Keratinocyte (primary cell): ENCODE measurements around the gene CDKN2AIP. TPM values are rescaled to one million over a fixed set of nuclear protein-coding genes. Genes with fewer than 3 reads are reported as not detected.

Experiments
- DNase-seq: peaks from one replicate; pipeline ENCODE4 v3.0.0-alpha.2; 2011; ENCODE audit warnings: low read depth, missing footprints, low spot score
- FAIRE-seq: peaks from 2 replicates; lab custom pipeline; 2011; peaks lifted over from hg19 to GRCh38; lab: Jason Lieb, UNC
- H2AFZ ChIP-seq: 2 replicates; pipeline ENCODE4 v1.6.0; 2012; ENCODE audit warnings: low read length, control low read depth, inconsistent platforms; ENCODE audit not compliant: control insufficient read depth
- H3K27ac ChIP-seq: 2 replicates; pipeline ENCODE4 v1.5.1; 2011; ENCODE audit warnings: low read length; ENCODE audit not compliant: control insufficient read depth, insufficient read depth
- H3K27me3 ChIP-seq: 3 replicates; pipeline ENCODE4 v1.6.0; 2011; ENCODE audit warnings: low read length; ENCODE audit not compliant: control insufficient read depth, insufficient read depth; ENCODE audit errors: extremely low read depth
- H3K36me3 ChIP-seq, 2 experiments: 2 replicates in 1 of 2; 3 replicates in 1 of 2; pipeline ENCODE4 v1.5.1; 2011; ENCODE audit warnings: low read length in 2 of 2, mild to moderate bottlenecking in 1 of 2; ENCODE audit not compliant: control insufficient read depth in 2 of 2, insufficient read depth in 2 of 2; ENCODE audit errors: extremely low read depth in 1 of 2
- H3K4me1 ChIP-seq: 3 replicates; pipeline ENCODE4 v1.5.1; 2011; ENCODE audit warnings: low read length; ENCODE audit not compliant: control insufficient read depth, insufficient read depth; ENCODE audit errors: extremely low read depth
- H3K4me2 ChIP-seq: 3 replicates; pipeline ENCODE4 v1.6.0; 2011; ENCODE audit warnings: low read depth, low read length; ENCODE audit not compliant: control insufficient read depth, insufficient read depth; ENCODE audit errors: extremely low read depth
- H3K4me3 ChIP-seq, 3 experiments: fragments of 200-600 bp in 1 of 3; sonication (generic) in 1 of 3; 2 replicates in 2 of 3; 3 replicates in 1 of 3; pipeline ENCODE4 v1.5.1; 2011 to 2016; ENCODE audit warnings: low read length in 3 of 3, mild to moderate bottlenecking in 3 of 3, control low read depth in 2 of 3, inconsistent platforms in 1 of 3, low read depth in 1 of 3, mixed read lengths in 1 of 3, mixed run types in 1 of 3, moderate library complexity in 1 of 3; ENCODE audit not compliant: control insufficient read depth in 2 of 3, insufficient read depth in 2 of 3; ENCODE audit errors: extremely low read depth in 1 of 3
- H3K79me2 ChIP-seq: 2 replicates; pipeline ENCODE4 v1.6.0; 2012; ENCODE audit warnings: low read length; ENCODE audit not compliant: control insufficient read depth, insufficient read depth
- H3K9ac ChIP-seq: 3 replicates; pipeline ENCODE4 v1.6.0; 2011; ENCODE audit warnings: low read length; ENCODE audit not compliant: control insufficient read depth, insufficient read depth; ENCODE audit errors: extremely low read depth
- H3K9me1 ChIP-seq: 3 replicates; pipeline ENCODE4 v1.6.0; 2011; ENCODE audit warnings: low read length; ENCODE audit not compliant: control insufficient read depth, insufficient read depth; ENCODE audit errors: extremely low read depth
- H3K9me3 ChIP-seq: 2 replicates; pipeline ENCODE4 v1.5.1; 2012; ENCODE audit warnings: low read depth, low read length; ENCODE audit not compliant: control insufficient read depth
- H4K20me1 ChIP-seq: 3 replicates; pipeline ENCODE4 v1.6.0; 2011; ENCODE audit warnings: low read length; ENCODE audit not compliant: control insufficient read depth, insufficient read depth; ENCODE audit errors: extremely low read depth
- EZH2 ChIP-seq: IDR thresholded peaks from one replicate; pipeline ENCODE4 v1.6.1; 2012; ENCODE audit warnings: inconsistent platforms, mild to moderate bottlenecking, low read length, moderate library complexity
- dilution Hi-C: fragments of 300-500 bp; cut with MboI; formaldehyde crosslinking; loops from one replicate; pipeline ENCODE4 v1.7.0; 2020; ENCODE audit warnings: low sequenced_read_pairs; ENCODE audit not compliant: extremely low pct_ligation_motif_present
- polyA plus RNA-seq, 5 experiments: library from polyadenylated mRNA; depleted of rRNA in 3 of 5; stranded (reverse) in 3 of 5; stranded (forward) in 1 of 5; unstranded in 1 of 5; fragments of >200 nt; gene quantifications; 1 replicate in 1 of 5; 2 replicates in 3 of 5; 3 replicates in 1 of 5; pipeline versions ENCODE4 v1.2.1 to v1.2.3, GENCODE V29; 2011 to 2012; ENCODE audit warnings: missing spikeins in 2 of 5, low read depth in 1 of 5, low replicate concordance in 1 of 5
- TF ChIP-seq, protein P1 (sequence below), 3 experiments: IDR thresholded peaks in 1 of 3; conservative IDR thresholded peaks in 1 of 3; optimal IDR thresholded peaks in 1 of 3; 2 replicates in 2 of 3; 3 replicates in 1 of 3; pipeline versions ENCODE3 to v1.5.1; 2011; ENCODE audit warnings: low read length in 3 of 3, mild to moderate bottlenecking in 3 of 3, moderate library complexity in 2 of 3, control low read depth in 1 of 3, inconsistent platforms in 1 of 3; ENCODE audit not compliant: insufficient read depth in 2 of 3; ENCODE audit errors: extremely low read depth in 1 of 3

The CDKN2AIP gene
- polyA plus RNA-seq, 1 donor (not counting 4 experiments of a cell fraction or from before 2014, with no cell fraction given), result 13.6 TPM

DNA sequence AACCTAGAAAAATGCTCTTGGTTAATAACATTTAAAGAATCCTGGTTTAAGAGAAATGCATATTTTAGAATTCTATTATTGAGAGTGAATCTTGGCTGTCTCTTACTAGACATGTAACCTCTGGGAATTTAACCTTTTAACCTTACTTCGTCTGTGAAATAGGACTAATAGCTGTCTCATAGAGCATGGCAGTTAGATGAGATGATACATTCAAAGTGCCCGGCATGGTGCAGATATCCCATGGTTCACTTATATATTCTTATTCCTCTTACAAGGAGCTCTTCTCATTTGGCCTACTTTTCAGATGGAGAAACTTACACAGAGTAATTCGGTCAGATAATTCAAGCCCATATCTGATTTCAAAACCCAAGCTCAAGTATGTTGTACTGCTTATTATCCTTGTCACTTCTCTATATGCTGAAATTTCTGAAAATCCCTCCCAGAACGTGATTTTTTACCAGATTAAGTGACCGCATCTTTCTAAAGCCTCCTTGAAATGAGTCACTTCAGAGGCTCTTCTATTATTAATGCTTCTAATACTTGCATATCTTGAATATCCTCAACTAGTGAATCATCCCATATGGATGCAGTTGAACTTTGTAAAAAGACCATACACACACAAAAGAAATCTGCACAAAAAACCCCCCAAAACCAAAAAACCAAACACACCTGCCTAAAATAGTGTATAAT, 4.9 kb downstream of the CDKN2AIP start:
- peaks cover 35% of the 10 kb centered on the region for H3K79me2 ChIP-seq
- H3K4me2 ChIP-seq, result no peak overlapping the region

DNA sequence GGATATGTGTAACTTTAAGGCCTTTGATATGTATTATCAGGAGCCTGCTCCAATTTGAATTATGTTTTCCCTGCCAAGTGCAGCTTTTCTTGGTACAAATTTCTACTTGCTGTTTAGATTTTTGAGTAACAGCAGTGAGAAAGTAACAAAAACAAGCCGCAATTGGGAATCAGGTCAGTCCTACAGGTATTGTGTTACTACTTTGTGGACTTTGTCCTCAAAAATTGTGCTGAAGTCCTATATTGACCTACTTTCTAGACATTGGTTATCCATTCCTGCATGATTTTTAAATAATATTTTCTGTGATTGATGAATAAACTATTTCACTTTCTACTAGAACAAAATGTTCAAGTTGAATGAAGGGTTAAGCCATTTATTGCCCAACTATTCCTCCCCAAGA, 5.7 kb downstream of the CDKN2AIP start:
- Histone ChIP-seq H3K9ac (no peak overlapping the region), H3K4me2 (no peak overlapping the region), H3K79me2 (peaks cover 29% of the 10 kb centered on the region), H3K9me3 (no peaks in the 10 kb centered on the region), H3K27me3 (no peaks in the 10 kb centered on the region), H3K36me3 (peaks cover 14 to 19% of the 10 kb centered on the region in 2 experiments), H4K20me1 (no peaks in the 10 kb centered on the region), H3K9me1 (peaks cover 3% of the 10 kb centered on the region), H3K4me3 (no peak overlapping the region), H3K27ac (no peak overlapping the region), H2AFZ (no peak overlapping the region), H3K4me1 (peaks cover 5% of the 10 kb centered on the region)
- dilution Hi-C loops, result no loop called here
- DNase-seq, result no peak
- no peak for FAIRE-seq
- TF ChIP-seq, protein P1, sequence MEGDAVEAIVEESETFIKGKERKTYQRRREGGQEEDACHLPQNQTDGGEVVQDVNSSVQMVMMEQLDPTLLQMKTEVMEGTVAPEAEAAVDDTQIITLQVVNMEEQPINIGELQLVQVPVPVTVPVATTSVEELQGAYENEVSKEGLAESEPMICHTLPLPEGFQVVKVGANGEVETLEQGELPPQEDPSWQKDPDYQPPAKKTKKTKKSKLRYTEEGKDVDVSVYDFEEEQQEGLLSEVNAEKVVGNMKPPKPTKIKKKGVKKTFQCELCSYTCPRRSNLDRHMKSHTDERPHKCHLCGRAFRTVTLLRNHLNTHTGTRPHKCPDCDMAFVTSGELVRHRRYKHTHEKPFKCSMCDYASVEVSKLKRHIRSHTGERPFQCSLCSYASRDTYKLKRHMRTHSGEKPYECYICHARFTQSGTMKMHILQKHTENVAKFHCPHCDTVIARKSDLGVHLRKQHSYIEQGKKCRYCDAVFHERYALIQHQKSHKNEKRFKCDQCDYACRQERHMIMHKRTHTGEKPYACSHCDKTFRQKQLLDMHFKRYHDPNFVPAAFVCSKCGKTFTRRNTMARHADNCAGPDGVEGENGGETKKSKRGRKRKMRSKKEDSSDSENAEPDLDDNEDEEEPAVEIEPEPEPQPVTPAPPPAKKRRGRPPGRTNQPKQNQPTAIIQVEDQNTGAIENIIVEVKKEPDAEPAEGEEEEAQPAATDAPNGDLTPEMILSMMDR (optimal IDR thresholded peaks at IDR 0.05 in 1 of 3, IDR thresholded peaks at IDR 0.05 in 1 of 3, conservative IDR thresholded peaks at IDR 0.05 in 1 of 3; ENCODE audit: extremely low read depth in 1 of 3, insufficient read depth in 2 of 3, low read length in 3 of 3), result no peak
- TF ChIP-seq EZH2, result no peak

More for the DNA sequence above, 4.9 kb downstream of the CDKN2AIP start:
- H3K4me1 ChIP-seq, result peaks cover 5% of the 10 kb centered on the region
- no peak overlapping the region for H3K9ac ChIP-seq
- DNase-seq (no peak), FAIRE-seq (no peak)
- peaks cover 14 to 19% of the 10 kb centered on the region in 2 experiments for H3K36me3 ChIP-seq
- no peak overlapping the region for H2AFZ ChIP-seq
- H3K4me3 ChIP-seq, result no peak overlapping the region
- no peaks in the 10 kb centered on the region for H4K20me1 ChIP-seq
- no peaks in the 10 kb centered on the region for H3K27me3 ChIP-seq
- dilution Hi-C loops, result no loop called here
- H3K9me1 ChIP-seq, result peaks cover 3% of the 10 kb centered on the region
- no peaks in the 10 kb centered on the region for H3K9me3 ChIP-seq
- no peak overlapping the region for H3K27ac ChIP-seq
- TF ChIP-seq EZH2, result no peak
- TF ChIP-seq, protein P1 (optimal IDR thresholded peaks at IDR 0.05 in 1 of 3, IDR thresholded peaks at IDR 0.05 in 1 of 3, conservative IDR thresholded peaks at IDR 0.05 in 1 of 3; ENCODE audit: extremely low read depth in 1 of 3, insufficient read depth in 2 of 3, low read length in 3 of 3), result no peak
